ENCODE measurements around the gene EHBP1L1.

GRCh38 chr11:65637032-65637557 is 61.2 kb downstream of the EHBP1L1 start:
- no peak for TF ChIP-seq CTCF (conservative IDR thresholded peaks at IDR 0.05 in 1 of 2, IDR thresholded peaks at IDR 0.05 in 1 of 2; ENCODE audit: extremely low read depth in 1 of 2, insufficient read depth in 1 of 2, low read depth in 1 of 2, low read length in 2 of 2)
- TF ChIP-seq EZH2 (IDR thresholded peaks at IDR 0.05; ENCODE audit: borderline replicate concordance, low read length): no peak
